ENCODE measurements around the gene CACHD1.

GRCh38 chr1:64572222-64572900 lies 102.4 kb downstream of the CACHD1 start:
- TF ChIP-seq POLR2AphosphoS5 (IDR thresholded peaks at IDR 0.05; ENCODE audit: low read depth, low read length) (no peak), SIN3A (IDR thresholded peaks at IDR 0.05; ENCODE audit: borderline replicate concordance, insufficient read depth, low read depth, low read length) (no peak)
